GM12873 (cell line): ENCODE results near the gene SLC9A8.

Source experiments
- CTCF ChIP-seq: IDR thresholded peaks from 2 replicates; pipeline ENCODE4 v1.5.1; 2012; ENCODE audit warnings: low read depth, mild to moderate bottlenecking, moderate library complexity, low read length, control low read depth; ENCODE audit not compliant: insufficient read depth; ENCODE audit errors: missing control alignments

Gene SLC9A8

GRCh38 chr20:49870261-49870660 is 57.6 kb downstream of the SLC9A8 start:
- no peak for TF ChIP-seq CTCF

GRCh38 chr20:49871391-49871948 is 58.8 kb downstream of the SLC9A8 start:
- no peak for TF ChIP-seq CTCF

- no peak for TF ChIP-seq CTCF
These were observed 59.4 kb downstream of the SLC9A8 start for GRCh38 chr20:49872056-49872455.

- no peak for TF ChIP-seq CTCF
These were observed 62.1 kb downstream of the SLC9A8 start for GRCh38 chr20:49874696-49875095.

DNA sequence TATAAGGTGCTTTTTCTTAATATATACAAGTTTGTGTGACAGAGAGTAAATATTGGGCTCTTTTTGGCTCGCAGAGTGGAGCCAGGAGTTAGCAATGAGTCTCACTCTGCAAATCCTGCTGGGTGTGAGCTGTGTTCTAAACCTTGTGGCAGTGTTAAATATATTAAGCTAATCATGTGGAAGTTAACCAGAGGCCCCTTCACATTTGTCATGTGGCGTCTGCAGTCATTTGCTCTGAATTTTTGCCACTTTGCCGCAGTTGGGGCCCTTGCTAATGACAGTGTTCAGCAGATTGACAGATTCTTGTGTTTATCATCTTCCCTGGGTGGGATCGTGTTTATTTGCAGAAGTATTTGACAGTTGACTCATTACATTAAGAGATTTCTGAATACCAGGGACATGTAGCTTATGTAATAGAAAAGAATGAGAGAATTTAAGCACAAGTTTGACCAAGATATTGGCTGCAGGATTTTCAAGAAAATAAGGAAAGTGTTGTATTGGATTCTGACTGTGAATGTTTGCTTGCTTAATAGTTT is 64.8 kb downstream of the SLC9A8 start:
- no peak for TF ChIP-seq CTCF

DNA sequence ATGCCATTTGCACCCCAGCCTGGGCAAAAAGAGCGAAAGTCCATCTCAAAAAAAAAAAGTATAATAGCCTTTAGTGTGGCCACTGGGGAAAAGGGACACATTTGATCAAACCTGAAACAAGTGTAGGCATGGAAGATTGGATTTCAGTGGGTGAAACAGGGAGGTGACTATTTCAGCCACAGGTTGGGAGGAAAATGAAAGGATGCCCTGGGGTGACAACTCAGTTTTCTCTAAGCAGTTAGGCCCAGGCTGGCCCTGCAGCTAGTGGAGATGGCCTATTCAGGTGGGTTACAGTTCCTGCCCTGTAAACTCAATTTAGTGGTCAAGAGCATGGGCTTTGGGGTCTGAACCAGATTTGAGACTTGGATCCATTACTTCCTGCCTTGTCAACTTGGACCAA is 66.3 kb downstream of the SLC9A8 start:
- TF ChIP-seq CTCF = no peak

DNA sequence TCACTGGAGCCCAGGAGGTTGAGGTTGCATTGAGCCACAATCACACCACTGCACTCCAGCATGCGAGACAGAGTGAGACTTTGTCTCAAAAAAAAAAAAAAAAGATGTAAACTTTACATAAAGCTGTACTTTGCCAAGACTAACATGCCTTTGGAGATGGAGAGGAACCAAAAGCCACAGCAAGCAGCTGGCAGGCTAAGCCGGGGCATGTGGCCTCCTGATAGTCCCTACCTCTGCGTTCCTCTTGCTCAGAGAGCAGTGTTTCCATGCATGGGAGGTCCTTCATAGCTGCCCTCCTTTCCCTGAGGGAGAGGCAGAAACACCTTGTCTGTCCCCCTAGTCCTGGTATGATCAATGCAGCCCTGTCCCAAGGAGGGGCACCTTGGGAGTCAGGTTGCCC is 67.5 kb downstream of the SLC9A8 start:
- no peak for TF ChIP-seq CTCF
